ENCODE results near the gene ZNF556.
"Not testable (repeated sequence)": the region's sequence is repeated elsewhere in the genome, so short reads cannot be mapped to it uniquely, and the experiment has no call there.

The ZNF556 gene

DNA sequence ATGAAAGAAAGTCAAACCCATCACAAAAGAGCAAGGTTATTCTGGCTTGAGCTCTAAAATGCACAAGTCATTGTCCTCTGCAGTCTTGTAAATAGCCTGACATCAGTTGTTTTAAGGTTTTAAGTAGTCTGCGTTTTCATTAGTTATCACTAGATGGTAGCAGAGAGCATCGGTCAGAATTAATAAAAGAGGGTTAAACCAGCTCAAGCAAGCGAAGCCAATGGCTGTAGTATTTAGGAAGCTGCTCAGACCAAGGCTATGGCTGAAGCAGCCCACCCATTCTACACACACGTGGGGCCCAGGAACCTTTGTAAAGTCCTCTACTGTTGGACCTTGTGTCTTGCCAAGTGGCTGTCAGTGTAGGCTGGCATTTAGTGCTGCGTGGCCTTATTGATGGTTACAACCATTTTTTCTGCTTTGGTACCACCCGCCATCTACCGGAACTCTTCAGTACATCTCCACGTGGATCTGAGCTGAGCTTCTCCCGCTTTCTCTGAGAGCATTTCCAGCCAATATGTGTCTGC, 20.3 kb downstream of the ZNF556 start:
- peak; percentile 67 for FAIRE-seq

DNA sequence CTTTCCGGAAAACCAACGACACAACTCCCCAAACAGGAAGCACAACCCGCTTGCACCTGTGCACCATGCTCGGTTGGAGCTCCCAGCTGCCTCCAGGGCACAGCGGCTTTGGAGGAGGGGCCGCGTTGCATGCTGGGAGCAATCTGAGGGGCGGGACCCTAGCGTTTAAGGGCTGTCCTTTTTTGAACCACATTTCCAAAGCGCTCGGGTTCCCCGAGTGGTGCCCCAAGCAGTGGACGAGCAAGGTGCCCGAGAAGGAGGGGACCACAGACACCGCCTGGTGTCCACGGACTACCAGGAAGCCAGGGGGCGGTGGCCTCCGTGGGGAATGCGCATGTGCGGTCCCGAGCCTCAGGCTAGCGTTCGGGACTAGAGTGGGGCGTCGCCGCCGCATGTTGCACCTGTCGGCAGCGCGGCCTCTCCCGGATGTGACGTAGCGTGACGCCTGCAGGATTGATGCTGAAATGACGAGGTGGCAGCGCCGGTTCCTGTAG, 21.6 kb downstream of the ZNF556 start:
- DNase-seq (ENCODE audit: insufficient read length, low spot score) (no peak), FAIRE-seq (no peak)
- no peak for TF ChIP-seq CTCF (IDR thresholded peaks at IDR 0.05; ENCODE audit: insufficient read depth, missing control alignments)

More for the DNA sequence above, 20.3 kb downstream of the ZNF556 start:
- peak; percentile 78 for TF ChIP-seq CTCF (IDR thresholded peaks at IDR 0.05; ENCODE audit: insufficient read depth, missing control alignments)
- peak; percentile 67 for DNase-seq (ENCODE audit: insufficient read length, low spot score)

DNA sequence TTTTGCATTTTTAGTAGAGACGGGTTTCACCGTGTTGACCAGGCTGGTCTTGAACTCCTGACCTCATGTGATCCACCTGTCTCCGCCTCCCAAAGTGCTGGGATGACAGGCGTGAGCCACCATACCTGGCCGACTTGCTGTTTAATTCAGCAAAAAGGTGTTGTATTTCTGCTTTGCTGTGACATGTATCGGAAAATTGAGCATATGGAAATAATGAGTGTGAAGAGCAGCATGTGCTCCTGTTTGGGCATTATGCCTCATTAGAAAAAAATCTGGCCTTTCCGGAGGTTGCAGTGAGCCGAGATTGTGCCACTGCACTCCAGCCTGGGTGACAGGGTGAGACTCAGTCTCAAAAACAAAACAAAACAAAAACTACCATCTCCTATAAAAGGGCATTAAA, 23.4 kb downstream of the ZNF556 start:
- not testable (repeated sequence) for DNase-seq (ENCODE audit: insufficient read length, low spot score)

DNA sequence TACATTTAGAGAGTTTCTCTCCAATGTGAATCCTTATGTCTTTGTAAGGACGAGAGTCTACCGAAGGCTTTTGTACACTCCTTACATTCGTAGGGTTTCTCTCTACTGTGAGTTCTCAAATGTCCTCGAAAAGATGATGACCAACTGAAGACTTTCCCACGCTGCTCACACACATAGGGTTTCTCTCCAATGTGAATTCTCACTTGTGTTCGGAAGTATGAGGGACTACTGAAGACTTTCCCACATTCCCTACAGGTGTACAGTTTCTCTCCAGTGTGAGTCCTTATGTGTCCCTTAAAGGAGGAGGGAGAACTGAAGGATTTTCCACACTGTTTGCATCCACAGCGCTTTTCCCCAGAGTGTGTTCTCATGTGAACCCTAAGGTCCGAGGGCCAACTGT, 29.6 kb downstream of the ZNF556 start:
- DNase-seq (ENCODE audit: insufficient read length, low spot score) (no peak), FAIRE-seq (no peak)
- no peak for TF ChIP-seq CTCF (IDR thresholded peaks at IDR 0.05; ENCODE audit: insufficient read depth, missing control alignments)

More for the DNA sequence above, 23.4 kb downstream of the ZNF556 start:
- FAIRE-seq, result not testable (repeated sequence)

- FAIRE-seq (no peak), DNase-seq (ENCODE audit: insufficient read length, low spot score) (peak; percentile 94)
- TF ChIP-seq CTCF (IDR thresholded peaks at IDR 0.05; ENCODE audit: insufficient read depth, missing control alignments), result no peak
Measured at GRCh38 chr19:2900296-2901252, 33.4 kb downstream of the ZNF556 start, which contains the start of gene ZNF57. Gene ZNF57 (plus strand): TSS chr19:2900928. CDS start chr19:2901046, 118 bp downstream.

DNA sequence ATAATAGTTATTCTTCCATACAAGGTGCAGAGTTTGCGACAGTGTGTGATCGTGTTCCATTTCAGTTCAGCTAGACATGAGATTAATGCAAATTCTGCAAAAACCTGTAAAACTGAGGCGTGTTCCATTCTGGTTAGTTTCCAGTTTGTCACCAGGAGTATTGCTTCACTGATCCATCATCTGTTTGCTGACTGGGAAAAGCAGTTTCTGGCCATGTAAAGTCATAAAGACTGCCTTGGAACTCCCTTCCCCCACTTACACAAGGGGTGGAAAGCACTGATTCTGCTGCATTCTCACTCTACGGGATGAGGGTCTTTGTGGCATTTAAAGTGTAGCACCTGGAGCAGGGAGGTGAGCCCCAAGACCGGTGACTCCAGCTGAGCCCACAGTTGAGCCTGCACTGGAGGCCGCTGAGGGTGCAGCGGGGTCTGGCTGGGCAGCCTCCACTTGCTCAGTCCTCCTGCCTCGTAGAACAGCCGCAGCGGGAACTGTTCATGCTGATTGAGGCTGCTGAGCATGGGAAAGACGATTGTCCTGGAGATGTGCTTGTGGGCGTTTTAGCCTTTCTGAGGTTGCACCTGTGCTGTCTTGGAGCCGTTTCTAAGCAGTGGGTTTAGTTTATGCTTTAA, 35.6 kb downstream of the ZNF556 start:
- TF ChIP-seq CTCF (IDR thresholded peaks at IDR 0.05; ENCODE audit: insufficient read depth, missing control alignments), result no peak
- DNase-seq (ENCODE audit: insufficient read length, low spot score) (no peak), FAIRE-seq (no peak)

DNA sequence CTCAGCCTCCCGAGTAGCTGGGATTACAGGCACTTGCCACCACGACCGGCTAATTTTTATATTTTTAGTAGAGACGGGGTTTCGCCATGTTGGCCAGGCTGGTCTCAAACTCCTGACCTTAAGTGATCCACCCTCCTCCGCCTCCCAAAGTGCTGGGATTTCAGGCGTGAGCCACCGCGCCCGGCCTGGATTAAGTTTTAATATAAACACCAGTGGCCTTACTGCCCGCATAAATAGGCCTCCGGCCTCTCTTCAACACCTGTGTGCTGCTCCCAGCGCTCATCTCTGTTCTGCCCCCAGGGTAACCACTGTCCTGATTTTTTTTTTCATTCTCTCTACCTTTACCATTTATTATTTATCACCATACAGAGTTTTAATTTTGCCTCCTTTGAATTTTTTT, 36.2 kb downstream of the ZNF556 start:
- DNase-seq (ENCODE audit: insufficient read length, low spot score); FAIRE-seq: not testable (repeated sequence)

Measured in D721Med (cell line).